ENCODE results near the gene DISC1. TPM values are rescaled to one million over a fixed set of nuclear protein-coding genes. Genes with fewer than 3 reads are reported as not detected.

DISC1 gene
- total and polyA plus RNA-seq, 2 donors (not counting 1 experiment from before 2014, with no cell fraction given), result 2.7 to 4.3 TPM

GRCh38 chr1:231665101-231665500, 38.5 kb downstream of the DISC1 start:
- DNase-seq (no peak), ATAC-seq (ENCODE audit: low read depth) (no peak)
- peaks cover 10% of the 10 kb centered on the region for H3K27me3 Mint-ChIP-seq
- Histone ChIP-seq H3K27me3 (replicated peaks in 1 of 4; ENCODE audit: control extremely low read depth in 1 of 4, control insufficient read depth in 3 of 4, insufficient read depth in 4 of 4, low read length in 3 of 4) (peaks cover 0 to under 1% (median 0%) of the 10 kb centered on the region in 4 experiments), H3K4me3 (ENCODE audit: control extremely low read depth in 1 of 5, extremely low read depth in 1 of 5, insufficient read depth in 1 of 5, low read depth in 2 of 5, low read length in 4 of 5) (no peak overlapping the region), H3K9ac (ENCODE audit: low read length) (no peak overlapping the region), H2AFZ (ENCODE audit: insufficient read depth, low read depth, low read length, poor library complexity, severe bottlenecking) (no peak overlapping the region), H3K4me1 (ENCODE audit: control insufficient read depth in 2 of 2, insufficient read depth in 2 of 2, low read length in 2 of 2) (no peaks in the 10 kb centered on the region), H3K9me3 (ENCODE audit: control extremely low read depth in 1 of 3, control insufficient read depth in 2 of 3, insufficient read depth in 1 of 3, low read length in 2 of 3) (peaks cover 6 to 29% (median 16%) of the 10 kb centered on the region in 3 donors), H3K4me2 (replicated peaks; ENCODE audit: low read depth, low read length, poor library complexity, severe bottlenecking) (no peak overlapping the region), H3K27ac (ENCODE audit: low read length in 2 of 2) (no peak overlapping the region), H3K36me3 (replicated peaks in 1 of 2; ENCODE audit: control extremely low read depth in 1 of 2, control insufficient read depth in 1 of 2, extremely low read depth in 1 of 2, insufficient read depth in 2 of 2, low read length in 1 of 2) (no peaks in the 10 kb centered on the region), H4K20me1 (ENCODE audit: control insufficient read depth, insufficient read depth, low read length, poor library complexity, severe bottlenecking) (no peaks in the 10 kb centered on the region), H3K79me2 (ENCODE audit: control insufficient read depth, insufficient read depth, low read length) (peaks cover 7% of the 10 kb centered on the region)
- no CpG with 5 or more reads among the region's 5 CpGs for WGBS (ENCODE audit: insufficient coverage)
- H3K4me1 Mint-ChIP-seq, result peaks cover 2% of the 10 kb centered on the region
- H3K4me3 Mint-ChIP-seq, result no peak overlapping the region
- peaks cover 17% of the 10 kb centered on the region for H3K9me3 Mint-ChIP-seq (ENCODE audit: insufficient read depth)
- H3K27ac Mint-ChIP-seq, result no peak overlapping the region
- ChIA-PET CTCF (no interaction called here), POLR2A (no interaction called here)
- no peak for TF ChIP-seq CTCF (IDR thresholded peaks at IDR 0.05)
- no peak for TF ChIP-seq EZH2 (IDR thresholded peaks at IDR 0.05; ENCODE audit: borderline replicate concordance, insufficient read depth, low read depth, low read length, poor library complexity, severe bottlenecking)
- intact Hi-C loops (cut with micrococcal nuclease), result no loop called here

GRCh38 chr1:231665726-231666125, 39.1 kb downstream of the DISC1 start:
- H3K4me3 Mint-ChIP-seq, result no peak overlapping the region
- ATAC-seq (ENCODE audit: low read depth), result no peak
- H3K27ac Mint-ChIP-seq, result no peak overlapping the region
- no peak for TF ChIP-seq EZH2 (IDR thresholded peaks at IDR 0.05; ENCODE audit: borderline replicate concordance, insufficient read depth, low read depth, low read length, poor library complexity, severe bottlenecking)
- no peak for TF ChIP-seq CTCF (IDR thresholded peaks at IDR 0.05)
- H3K4me1 Mint-ChIP-seq, result peaks cover 2% of the 10 kb centered on the region
- DNase-seq, result no peak
- no peaks in the 10 kb centered on the region for H3K4me1 ChIP-seq (ENCODE audit: control insufficient read depth in 2 of 2, insufficient read depth in 2 of 2, low read length in 2 of 2)
- H2AFZ ChIP-seq (ENCODE audit: insufficient read depth, low read depth, low read length, poor library complexity, severe bottlenecking), result no peak overlapping the region
- H3K9me3 ChIP-seq (ENCODE audit: control extremely low read depth in 1 of 3, control insufficient read depth in 2 of 3, insufficient read depth in 1 of 3, low read length in 2 of 3), result peaks cover 6 to 34% (median 11%) of the 10 kb centered on the region in 3 donors
- H3K79me2 ChIP-seq (ENCODE audit: control insufficient read depth, insufficient read depth, low read length), result peaks cover 7% of the 10 kb centered on the region
- peaks cover 10% of the 10 kb centered on the region for H3K27me3 Mint-ChIP-seq
- POLR2A ChIA-PET, result no interaction called here
- no peak overlapping the region for H3K4me3 ChIP-seq (ENCODE audit: control extremely low read depth in 1 of 5, extremely low read depth in 1 of 5, insufficient read depth in 1 of 5, low read depth in 2 of 5, low read length in 4 of 5)
- intact Hi-C loops (cut with micrococcal nuclease), result no loop called here
- whole genome bisulfite sequencing (ENCODE audit: insufficient coverage), result no CpG with 5 or more reads among the region's 3 CpGs
- H3K27me3 ChIP-seq (replicated peaks in 1 of 4; ENCODE audit: control extremely low read depth in 1 of 4, control insufficient read depth in 3 of 4, insufficient read depth in 4 of 4, low read length in 3 of 4), result peaks cover 0 to 6% (median 0%) of the 10 kb centered on the region in 4 experiments
- no peak overlapping the region for H3K9ac ChIP-seq (ENCODE audit: low read length)
- H3K9me3 Mint-ChIP-seq (ENCODE audit: insufficient read depth), result peaks cover 19% of the 10 kb centered on the region
- no peak overlapping the region for H3K4me2 ChIP-seq (replicated peaks; ENCODE audit: low read depth, low read length, poor library complexity, severe bottlenecking)
- no peaks in the 10 kb centered on the region for H4K20me1 ChIP-seq (ENCODE audit: control insufficient read depth, insufficient read depth, low read length, poor library complexity, severe bottlenecking)
- no peaks in the 10 kb centered on the region for H3K36me3 ChIP-seq (replicated peaks in 1 of 2; ENCODE audit: control extremely low read depth in 1 of 2, control insufficient read depth in 1 of 2, extremely low read depth in 1 of 2, insufficient read depth in 2 of 2, low read length in 1 of 2)
- H3K27ac ChIP-seq (ENCODE audit: low read length in 2 of 2), result no peak overlapping the region
- CTCF ChIA-PET, result no interaction called here
